B cell (primary cell): ENCODE data around the gene HLA-DPB1. TPM values are rescaled to one million over a fixed set of nuclear protein-coding genes. Genes with fewer than 3 reads are reported as not detected.

Experiments used
- ATAC-seq: fragments of 200-7000 bp; cut with Tn5 transposase; one replicate; pipeline ENCODE4 v1.10.0; 2021; ENCODE audit warnings: low read depth, mild to moderate bottlenecking, moderate number of reproducible peaks, moderate library complexity
- CTCF ChIA-PET: fragments of 350-600 bp; sonication (Branson Sonifier 250); formaldehyde crosslinking; loops from one replicate; lab custom pipeline; 2021; ENCODE audit warnings: antibody characterized with exemption, inconsistent platforms; lab: Charles Lee
- POLR2A ChIA-PET: fragments of 350-600 bp; sonication (Branson Sonifier 250); formaldehyde crosslinking; loops from one replicate; lab custom pipeline; 2021; ENCODE audit warnings: antibody characterized with exemption; lab: Charles Lee
- DNase-seq: peaks from one replicate; pipeline ENCODE4 v3.0.0; 2013
- H2AFZ ChIP-seq: 2 replicates; pipeline ENCODE4 v1.6.1; 2012; ENCODE audit warnings: mild to moderate bottlenecking, low read depth, low read length; ENCODE audit not compliant: insufficient read depth, poor library complexity, severe bottlenecking
- H3K27ac ChIP-seq, 2 donors: 1 replicate in 1 of 2; 2 replicates in 1 of 2; pipeline ENCODE4 v1.5.1; 2012 to 2013; ENCODE audit warnings: low read length in 2 of 2, mild to moderate bottlenecking in 2 of 2, moderate library complexity in 1 of 2
- H3K27me3 ChIP-seq, 4 experiments: fragments of 200-600 bp in 1 of 4; sonication (generic) in 1 of 4; replicated peaks in 1 of 4; 1 replicate in 2 of 4; 2 replicates in 2 of 4; pipeline versions ENCODE4 v1.6.1 to v1.7.0; 2013 to 2016; ENCODE audit warnings: low read length in 3 of 4, mild to moderate bottlenecking in 2 of 4, mixed read lengths in 1 of 4, moderate library complexity in 1 of 4; ENCODE audit not compliant: insufficient read depth in 4 of 4, control insufficient read depth in 3 of 4; ENCODE audit errors: control extremely low read depth in 1 of 4
- H3K36me3 ChIP-seq, 2 experiments: replicated peaks in 1 of 2; 1 replicate in 1 of 2; 2 replicates in 1 of 2; pipeline versions ENCODE4 v1.6.1 to v1.7.1; 2013; ENCODE audit warnings: low read length in 1 of 2; ENCODE audit not compliant: insufficient read depth in 2 of 2, control insufficient read depth in 1 of 2; ENCODE audit errors: control extremely low read depth in 1 of 2, extremely low read depth in 1 of 2
- H3K4me1 ChIP-seq, 2 donors: fragments of 200-600 bp in 1 of 2; sonication (generic) in 1 of 2; 1 replicate in 1 of 2; 2 replicates in 1 of 2; pipeline versions ENCODE4 v1.5.1 to v1.6.1; 2013 to 2017; ENCODE audit warnings: low read length in 2 of 2; ENCODE audit not compliant: control insufficient read depth in 2 of 2, insufficient read depth in 2 of 2
- H3K4me2 ChIP-seq: replicated peaks from 2 replicates; pipeline ENCODE3; 2012; ENCODE audit warnings: mild to moderate bottlenecking, low read depth, low read length; ENCODE audit not compliant: poor library complexity, severe bottlenecking
- H3K4me3 ChIP-seq, 5 experiments: fragments of 200-600 bp in 1 of 5; sonication (generic) in 1 of 5; 1 replicate in 3 of 5; 2 replicates in 2 of 5; pipeline versions ENCODE4 v1.5.1 to v1.7.0; 2011 to 2016; ENCODE audit warnings: low read length in 4 of 5, mild to moderate bottlenecking in 4 of 5, low read depth in 2 of 5, control low read depth in 1 of 5, moderate library complexity in 1 of 5; ENCODE audit not compliant: insufficient read depth in 1 of 5; ENCODE audit errors: control extremely low read depth in 1 of 5, extremely low read depth in 1 of 5
- H3K79me2 ChIP-seq: fragments of 200-600 bp; sonication (generic); one replicate; pipeline ENCODE4 v1.6.0; 2016; ENCODE audit warnings: low read length; ENCODE audit not compliant: control insufficient read depth, insufficient read depth
- H3K9ac ChIP-seq: fragments of 200-600 bp; sonication (generic); 2 replicates; pipeline ENCODE4 v1.6.1; 2017; ENCODE audit warnings: mild to moderate bottlenecking, low read length, moderate library complexity
- H3K9me3 ChIP-seq, 3 donors: one replicate each; pipeline versions ENCODE4 v1.6.1 to v1.7.1; 2013; ENCODE audit warnings: low read length in 2 of 3; ENCODE audit not compliant: control insufficient read depth in 2 of 3, insufficient read depth in 1 of 3; ENCODE audit errors: control extremely low read depth in 1 of 3
- H4K20me1 ChIP-seq: 2 replicates; pipeline ENCODE4 v1.6.0; 2012; ENCODE audit warnings: mild to moderate bottlenecking, low read length; ENCODE audit not compliant: insufficient read depth, control insufficient read depth, poor library complexity, severe bottlenecking
- H3K27ac Mint-ChIP-seq: one replicate; pipeline ENCODE4 v1.8.0; 2021; ENCODE audit warnings: mixed read lengths
- H3K27me3 Mint-ChIP-seq: one replicate; pipeline ENCODE4 v1.8.0; 2021; ENCODE audit warnings: mixed read lengths
- H3K4me1 Mint-ChIP-seq: one replicate; pipeline ENCODE4 v1.8.0; 2021; ENCODE audit warnings: mixed read lengths
- H3K4me3 Mint-ChIP-seq: one replicate; pipeline ENCODE4 v1.8.0; 2021; ENCODE audit warnings: mixed read lengths
- H3K9me3 Mint-ChIP-seq: one replicate; pipeline ENCODE4 v1.8.0; 2022; ENCODE audit warnings: mixed read lengths; ENCODE audit not compliant: insufficient read depth
- CTCF ChIP-seq: fragments of 200-600 bp; IDR thresholded peaks from one replicate; pipeline ENCODE4 v1.8.0; 2022; ENCODE audit warnings: antibody characterized with exemption, mild to moderate bottlenecking
- EZH2 ChIP-seq: IDR thresholded peaks from 2 replicates; pipeline ENCODE4 v1.6.1; 2012; ENCODE audit warnings: borderline replicate concordance, low read depth, mild to moderate bottlenecking, moderate library complexity, low read length; ENCODE audit not compliant: insufficient read depth, poor library complexity, severe bottlenecking
- WGBS: methylation state at CpG from one replicate; pipeline ENCODE4 v1.1.5; 2013; ENCODE audit warnings: missing lambda C conversion rate; ENCODE audit not compliant: insufficient coverage; 5-methylcytosine and 5-hydroxymethylcytosine counted together
- intact Hi-C: fragments of 100-400 bp; cut with micrococcal nuclease; formaldehyde crosslinking; loops from one replicate; pipeline ENCODE4 v1.10.0; 2022
- polyA plus RNA-seq: library from polyadenylated mRNA; depleted of rRNA; stranded (reverse); fragments of >200 nt; gene quantifications from 2 replicates; pipeline ENCODE4 v1.2.3, GENCODE V29; 2012
- total RNA-seq, 2 donors: library from RNA; stranded (reverse); fragments of 120-200 nt in 1 of 2; gene quantifications; 1 replicate in 1 of 2; 2 replicates in 1 of 2; pipeline versions ENCODE4 v1.2.3 to v1.2.4, GENCODE V29; 2013 to 2022

Gene HLA-DPB1
- total and polyA plus RNA-seq, 2 donors (not counting 1 experiment from before 2014, with no cell fraction given), result 1,104 to 1,578 TPM

GRCh38 chr6:33112148-33112547 lies 36.4 kb downstream of the HLA-DPB1 start:
- Histone ChIP-seq H3K4me1 (peaks cover 50 to 54% of the 10 kb centered on the region in 2 donors), H3K9me3 (no peaks in the 10 kb centered on the region), H3K79me2 (peaks cover 5% of the 10 kb centered on the region), H3K9ac (peak overlapping the region; percentile 54), H3K4me3 (peak overlapping the region in 4 of 5 experiments; percentile 36 to 60 (median 47)), H3K4me2 (peak overlapping the region; percentile 77), H3K27me3 (no peaks in the 10 kb centered on the region), H3K36me3 (no peaks in the 10 kb centered on the region), H4K20me1 (no peaks in the 10 kb centered on the region), H3K27ac (peak overlapping the region; percentile 80 to 88), H2AFZ (peak overlapping the region; percentile 61)
- ChIA-PET POLR2A (interaction anchor here (1.0 to 1.4 kb wide), 4 partner anchors 29 to 139 kb away, joined by 3 to 6 read pairs (median 4); partner anchors contain the start of gene HLA-DPB1), CTCF (interaction anchor here (0.6 to 1.6 kb wide), 16 partner anchors 9 to 273 kb away, joined by 3 to 8 read pairs (median 4); partner anchors contain the start of genes HLA-DPB1 and TAP2)
- 13% methylated on average over 1 of the region's 1 CpG for WGBS
- Mint-ChIP-seq H3K27me3 (no peaks in the 10 kb centered on the region), H3K27ac (peak overlapping the region; percentile 87), H3K9me3 (no peaks in the 10 kb centered on the region), H3K4me3 (peak overlapping the region; percentile 71), H3K4me1 (peaks cover 54% of the 10 kb centered on the region)
- intact Hi-C loops, result loop anchor here (5.0 kb wide), 2 partner anchors 35 kb away; partner anchors contain the start of gene HLA-DPB1
- ATAC-seq, result peak; percentile 95
- DNase-seq, result peak; percentile 87
- TF ChIP-seq EZH2, result no peak

GRCh38 chr6:33113755-33114154 lies 38.0 kb downstream of the HLA-DPB1 start:
- H3K27ac Mint-ChIP-seq, result peak overlapping the region; percentile 87
- H3K4me1 ChIP-seq, result peaks cover 64 to 68% of the 10 kb centered on the region in 2 donors
- H3K4me3 Mint-ChIP-seq, result peak overlapping the region; percentile 71
- H3K9ac ChIP-seq, result peak overlapping the region; percentile 54
- H3K27ac ChIP-seq, result peak overlapping the region; percentile 1 to 88
- DNase-seq (peak; percentile 44), ATAC-seq (no peak)
- TF ChIP-seq EZH2, result no peak
- TF ChIP-seq CTCF, result no peak
- H3K36me3 ChIP-seq, result no peaks in the 10 kb centered on the region
- H3K79me2 ChIP-seq, result peaks cover 5% of the 10 kb centered on the region
- no peaks in the 10 kb centered on the region for H3K27me3 ChIP-seq
- ChIA-PET POLR2A (interaction anchor here (0.6 to 1.1 kb wide), 5 partner anchors 16 to 175 kb away, joined by 3 to 5 read pairs (median 4); partner anchors contain the start of genes PFDN6 and WDR46), CTCF (interaction anchor here (0.6 to 4.1 kb wide), 12 partner anchors 9 to 376 kb away, joined by 3 to 52 read pairs (median 4); no protein-coding TSS in a partner anchor)
- H3K4me3 ChIP-seq, result peak overlapping the region in 3 of 5 experiments; percentile 3 to 60 (median 36)
- H3K27me3 Mint-ChIP-seq, result peaks cover 3% of the 10 kb centered on the region
- H3K4me2 ChIP-seq, result peak overlapping the region; percentile 77
- H4K20me1 ChIP-seq, result no peaks in the 10 kb centered on the region
- H3K4me1 Mint-ChIP-seq, result peaks cover 68% of the 10 kb centered on the region
- no peaks in the 10 kb centered on the region for H3K9me3 ChIP-seq
- WGBS, result 65% methylated on average over 5 of the region's 7 CpGs
- H3K9me3 Mint-ChIP-seq, result no peaks in the 10 kb centered on the region
- peak overlapping the region; percentile 43 for H2AFZ ChIP-seq
- intact Hi-C loops, result loop anchor here (5.0 kb wide), 2 partner anchors 34 to 36 kb away; partner anchors contain the start of gene HLA-DPB1
